HG02571 (cell line): ENCODE results near the gene ACAD8.

Experiments used
- ATAC-seq: cut with Tn5 transposase; IDR thresholded peaks from one replicate; pipeline ENCODE4 v1.9.1; 2021; ENCODE audit warnings: mild to moderate bottlenecking, moderate library complexity; ENCODE audit not compliant: unreplicated experiment

The ACAD8 gene

DNA sequence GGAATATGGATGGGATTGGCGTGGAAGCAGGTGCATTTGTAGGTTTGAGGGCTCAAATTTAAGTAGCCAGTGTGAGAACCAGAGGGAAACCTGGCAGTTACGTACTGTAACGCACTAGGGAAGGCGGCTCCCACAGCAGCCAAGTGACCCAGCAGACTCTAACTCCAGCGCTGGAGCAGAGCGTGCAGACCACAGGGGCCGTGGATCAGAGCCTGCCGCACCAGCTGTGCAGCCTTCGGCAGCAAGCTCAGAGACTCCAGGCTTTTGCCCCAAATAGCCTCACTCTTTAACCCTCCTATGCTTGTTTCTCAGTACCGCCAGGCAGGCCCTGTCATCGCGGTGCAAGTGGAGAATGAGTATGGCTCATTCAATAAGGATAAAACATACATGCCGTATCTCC, 35.1 kb downstream of the ACAD8 start:
- ATAC-seq: no peak

DNA sequence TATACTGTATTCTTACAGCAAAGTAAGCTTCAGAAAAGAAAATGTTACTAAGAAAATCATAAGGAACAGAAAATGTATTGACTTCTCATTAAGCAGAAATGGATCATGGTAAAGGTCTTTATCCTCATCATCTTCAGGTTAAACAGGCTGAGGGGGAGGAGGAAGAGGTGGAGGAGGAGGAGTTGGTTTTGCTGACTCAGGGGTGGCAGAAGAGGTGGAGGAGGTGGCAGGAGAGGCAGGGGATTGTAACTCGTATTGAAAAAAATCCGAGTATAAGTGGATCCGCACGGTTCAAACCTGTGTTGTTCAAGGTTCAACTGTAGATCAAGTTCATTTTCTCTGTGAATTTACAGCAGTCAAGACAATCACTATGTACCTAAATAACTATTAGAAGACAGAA, 35.8 kb downstream of the ACAD8 start:
- no peak for ATAC-seq

DNA sequence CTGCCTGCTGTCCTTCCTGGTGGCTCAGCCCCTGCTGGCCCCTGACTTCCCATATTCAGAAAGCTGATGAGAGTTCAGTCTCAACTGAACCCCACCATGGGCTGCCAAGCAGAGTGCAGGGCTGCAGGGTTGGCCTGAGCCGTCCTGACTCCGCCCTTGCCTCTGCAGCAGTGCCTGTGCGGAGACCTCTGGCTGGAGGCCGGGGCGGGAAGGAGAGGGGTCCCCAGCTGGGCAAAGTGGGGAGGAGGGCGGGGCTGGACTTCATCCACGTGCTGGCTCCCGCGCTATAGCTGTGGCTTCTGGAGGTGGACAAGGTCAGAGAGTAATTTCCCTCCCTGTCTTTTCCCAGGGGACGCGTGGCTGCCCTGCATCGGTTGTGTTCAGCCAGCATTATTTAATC, 36.4 kb downstream of the ACAD8 start:
- no peak for ATAC-seq

DNA sequence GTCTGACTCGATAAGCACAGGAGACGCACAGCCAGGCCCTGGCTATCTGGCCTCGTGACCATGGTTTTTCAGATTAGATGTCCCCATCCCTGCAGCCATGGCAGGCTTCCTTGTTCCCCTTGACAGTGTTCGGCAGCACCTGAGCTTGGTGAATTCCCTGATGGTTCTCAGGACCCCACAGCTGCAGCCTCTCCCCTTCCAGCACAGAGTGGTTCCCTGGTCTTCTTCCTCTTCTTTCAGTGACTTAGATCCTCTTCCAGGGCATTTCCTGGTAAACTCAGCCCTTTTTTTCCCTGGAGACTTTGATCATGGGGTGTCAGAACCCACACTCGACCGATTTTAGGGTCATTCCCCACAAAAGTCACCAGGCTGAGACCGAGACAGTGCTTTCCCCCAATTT, 37.3 kb downstream of the ACAD8 start:
- no peak for ATAC-seq

DNA sequence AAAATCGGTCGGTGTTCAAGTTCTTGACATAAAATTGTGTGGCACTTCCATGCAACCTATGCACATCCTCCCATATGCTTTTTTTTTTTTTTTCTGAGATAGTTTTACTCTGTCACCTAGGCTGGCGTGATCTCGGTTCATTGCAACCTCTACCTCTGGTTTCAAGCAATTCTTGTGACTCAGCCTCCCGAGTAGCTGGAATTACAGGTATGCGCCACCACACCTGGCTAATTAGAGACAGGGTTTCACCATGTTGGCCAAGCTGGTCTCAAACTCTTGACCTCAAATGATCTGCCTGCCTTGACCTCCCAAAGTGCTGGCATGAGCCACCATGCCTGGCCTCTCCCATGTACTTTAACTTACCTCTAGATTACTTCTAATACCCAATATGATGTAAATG, 37.8 kb downstream of the ACAD8 start:
- no peak for ATAC-seq

DNA sequence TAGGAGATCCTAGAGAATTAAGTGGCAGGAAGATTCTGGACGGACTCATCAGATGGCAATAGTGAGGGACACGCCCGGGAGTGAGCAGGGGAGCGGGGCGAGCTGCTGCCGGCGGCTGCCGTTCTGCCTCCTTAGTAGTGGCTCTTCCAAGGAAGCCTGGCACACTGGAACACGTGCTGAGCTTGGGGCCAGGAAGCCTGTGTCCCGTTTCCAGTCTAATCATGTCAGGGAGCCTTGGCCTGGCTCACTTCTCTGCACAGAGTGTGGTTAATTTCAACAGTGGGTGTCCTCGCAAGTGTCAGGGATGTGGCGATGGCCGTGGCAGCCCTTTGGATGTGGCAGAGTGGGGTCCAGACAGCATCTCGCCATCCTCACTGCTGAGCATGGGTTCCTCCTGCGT, 39.3 kb downstream of the ACAD8 start:
- no peak for ATAC-seq

DNA sequence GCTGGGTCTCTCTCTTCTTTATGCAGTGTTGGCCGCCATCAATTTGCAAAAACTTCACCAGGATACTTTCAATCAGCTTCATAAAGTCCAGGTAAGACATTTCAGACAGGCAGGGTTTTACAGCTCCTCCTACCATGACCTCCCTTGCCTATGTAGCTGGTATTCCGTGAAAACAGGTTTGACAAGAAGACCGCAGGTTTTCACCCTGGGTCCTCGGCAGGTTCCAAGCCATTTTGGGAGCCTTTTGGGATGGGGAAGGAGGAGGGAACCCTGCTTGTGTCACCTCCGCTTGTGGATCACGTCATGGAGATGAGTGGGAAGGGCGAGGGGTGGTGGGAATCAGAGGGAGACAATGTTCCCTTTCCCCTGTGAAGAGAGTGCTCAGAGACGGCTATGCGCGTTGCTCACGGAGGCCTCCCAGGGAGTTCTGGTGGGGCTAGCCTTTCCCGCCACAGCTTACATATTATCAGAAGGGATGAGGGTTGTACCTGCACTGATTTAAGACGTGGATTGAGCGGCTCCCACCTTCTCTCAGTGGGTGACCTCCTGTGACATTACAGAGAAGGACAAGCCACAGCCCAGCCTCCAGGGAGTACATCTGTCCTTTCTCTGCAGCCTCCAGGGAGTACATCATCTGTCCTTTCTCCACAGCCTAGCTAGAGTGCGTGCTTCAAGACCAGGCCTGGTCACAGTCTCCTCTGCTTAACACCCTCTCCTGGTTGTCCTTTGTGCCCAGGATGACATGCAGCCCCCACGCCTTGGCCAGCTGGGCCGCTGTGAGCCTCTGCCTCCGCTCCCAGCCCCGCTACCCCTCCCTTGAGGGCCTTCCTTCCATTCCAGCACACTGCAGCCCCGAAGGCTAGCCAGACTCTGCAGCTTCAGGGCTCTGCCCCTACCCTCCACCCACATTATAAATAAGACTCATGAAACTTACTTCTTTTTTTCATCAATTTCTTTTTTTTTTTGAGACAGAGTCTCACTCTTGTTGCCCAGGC, 40.0 kb downstream of the ACAD8 start:
- no peak for ATAC-seq

DNA sequence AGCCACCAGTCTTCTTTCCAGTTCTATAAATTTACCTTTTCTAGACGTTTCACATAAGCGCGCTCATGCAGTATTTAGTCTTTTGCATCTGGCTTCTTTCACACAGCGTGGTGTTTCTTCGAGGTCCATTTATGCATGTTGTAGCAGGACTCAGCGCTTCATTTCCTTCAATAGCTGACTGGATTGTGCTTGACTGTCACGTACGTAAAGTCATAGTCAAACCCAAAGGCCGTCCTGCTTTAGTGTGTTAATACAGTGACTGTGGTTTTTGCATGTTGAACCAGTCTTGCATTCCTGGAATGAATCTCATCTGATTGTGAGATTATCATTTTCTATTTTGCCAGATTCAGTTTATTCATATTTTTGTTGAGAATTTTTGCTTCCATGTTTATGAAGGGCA, 41.3 kb downstream of the ACAD8 start:
- no peak for ATAC-seq

DNA sequence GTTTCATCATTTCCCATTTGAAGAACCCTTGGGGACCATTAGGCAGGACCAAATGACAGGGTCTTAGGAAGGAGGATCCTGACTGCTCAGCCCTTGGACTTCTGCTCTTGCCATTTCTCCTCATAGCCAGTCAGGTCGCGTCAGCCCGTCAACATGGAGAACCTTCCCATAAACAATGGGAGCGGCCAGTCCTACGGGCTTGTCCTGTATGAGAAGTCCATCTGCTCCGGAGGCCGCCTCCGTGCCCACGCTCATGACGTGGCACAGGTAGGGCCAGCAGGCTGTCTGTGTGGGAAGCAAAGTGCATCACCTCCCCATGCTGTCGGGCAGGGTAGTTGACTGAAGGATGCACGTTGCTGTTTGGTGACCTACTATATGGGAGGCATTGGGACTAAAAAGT, 58.9 kb downstream of the ACAD8 start:
- ATAC-seq: no peak

DNA sequence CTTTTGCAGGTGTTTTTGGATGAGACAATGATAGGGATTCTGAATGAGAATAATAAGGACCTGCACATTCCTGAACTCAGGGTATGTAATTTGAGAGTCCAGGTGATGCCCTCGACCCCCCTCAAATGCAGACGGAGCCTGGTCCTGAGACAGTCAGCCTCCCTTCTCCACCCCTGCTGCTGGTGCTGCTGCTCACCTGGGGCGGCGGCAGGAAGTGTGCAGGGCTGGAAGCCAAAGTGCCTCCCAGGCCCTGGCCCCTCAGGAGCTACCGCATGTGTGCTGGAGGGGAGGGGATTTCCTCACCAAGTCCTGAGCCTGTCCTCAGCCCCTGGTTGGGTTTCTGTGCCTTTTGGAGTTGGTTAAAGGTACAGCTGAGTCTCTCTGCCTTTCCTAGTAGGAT, 59.4 kb downstream of the ACAD8 start:
- no peak for ATAC-seq

DNA sequence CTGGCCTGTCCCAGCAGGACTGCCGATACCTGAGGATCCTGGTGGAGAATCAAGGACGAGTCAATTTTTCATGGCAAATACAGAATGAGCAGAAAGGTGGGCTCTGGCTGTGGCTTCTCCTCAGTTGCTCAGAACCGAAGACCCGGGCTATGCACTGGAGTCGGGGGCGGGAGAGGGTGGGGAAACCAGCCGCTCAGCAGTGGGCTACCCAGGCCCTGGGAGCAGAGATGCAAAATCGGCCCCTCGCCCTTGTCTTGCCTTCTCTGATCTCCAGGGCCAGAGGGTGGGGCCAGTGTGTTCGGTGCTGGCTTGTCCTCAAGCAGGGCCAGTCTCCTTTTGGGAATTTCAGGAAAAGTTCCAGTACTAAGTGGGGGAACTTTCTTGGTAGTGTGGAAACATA, 60.0 kb downstream of the ACAD8 start:
- ATAC-seq: no peak

DNA sequence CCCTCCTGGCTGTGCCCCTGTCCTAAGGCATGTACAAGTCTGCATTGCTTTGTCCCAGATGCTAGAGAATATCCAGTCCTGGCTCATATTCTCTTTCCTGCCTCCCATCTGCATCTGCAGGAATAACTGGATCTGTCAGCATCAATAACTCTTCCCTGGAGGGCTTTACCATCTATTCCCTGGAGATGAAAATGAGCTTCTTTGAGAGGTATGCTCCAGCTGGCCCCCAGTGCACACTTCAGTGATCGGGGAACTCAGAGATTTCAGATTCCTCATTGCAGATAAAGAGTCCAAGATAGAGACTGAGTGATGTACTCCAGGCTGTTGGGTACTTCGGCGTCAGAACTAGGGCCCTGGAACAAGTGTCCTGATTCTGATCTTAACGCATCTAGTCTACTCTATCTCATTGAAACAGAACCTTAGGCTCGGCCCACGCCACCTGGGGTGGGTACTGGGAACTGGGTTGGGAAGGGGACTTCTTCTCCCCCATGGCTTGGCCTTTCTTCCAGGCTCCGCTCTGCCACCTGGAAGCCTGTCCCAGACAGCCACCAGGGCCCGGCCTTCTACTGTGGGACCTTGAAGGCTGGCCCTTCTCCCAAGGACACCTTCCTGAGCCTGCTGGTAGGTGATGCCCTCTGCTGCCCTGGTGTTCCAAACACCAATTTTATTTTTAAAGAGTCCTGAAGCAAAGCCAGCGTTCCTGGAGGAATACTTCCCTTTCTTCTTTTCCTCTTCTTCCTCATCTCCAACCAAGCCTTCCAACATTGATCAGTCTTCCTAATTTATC, 60.6 kb downstream of the ACAD8 start:
- ATAC-seq: no peak
